ENCODE data around the gene VANGL1.

The VANGL1 gene

DNA sequence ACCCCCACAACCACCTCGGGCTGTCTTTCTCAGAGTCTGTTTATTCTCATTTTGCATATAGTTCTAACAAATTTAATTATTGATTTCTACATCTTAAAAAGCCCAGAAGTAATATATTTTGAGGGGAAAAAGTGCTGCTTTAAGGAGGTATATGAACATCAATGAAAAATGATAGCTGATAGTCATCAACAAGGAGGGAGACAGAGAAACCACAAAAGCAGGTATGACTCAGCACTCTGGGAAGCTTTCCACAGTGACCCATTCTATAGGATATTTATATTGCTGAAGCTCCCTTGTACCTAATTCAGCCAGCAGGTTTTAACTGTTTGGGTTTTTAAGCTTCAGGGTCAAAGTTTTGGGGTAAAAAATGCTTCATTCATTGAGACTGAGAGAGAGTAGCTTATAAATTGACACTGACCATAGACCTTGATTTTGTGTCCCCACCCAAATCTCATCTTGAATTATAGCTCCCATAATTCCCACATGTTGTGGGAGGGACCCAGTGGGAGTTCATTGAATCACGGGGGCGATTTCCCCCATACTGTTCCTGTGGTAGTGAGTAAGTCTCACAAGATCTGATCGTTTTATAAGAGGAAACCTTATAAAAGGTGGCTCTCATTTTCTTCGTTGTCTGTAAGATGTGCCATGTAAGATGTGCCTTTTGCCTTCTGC, 27.4 kb downstream of the VANGL1 start:
- peak; percentile 58 for DNase-seq (ENCODE audit: low read depth)

- no peak for DNase-seq (ENCODE audit: low read depth)
Measured at GRCh38 chr1:115669886-115670285, 28.1 kb downstream of the VANGL1 start.

- DNase-seq (ENCODE audit: low read depth) = no peak
Measured at GRCh38 chr1:115670476-115671175, 28.9 kb downstream of the VANGL1 start.

DNA sequence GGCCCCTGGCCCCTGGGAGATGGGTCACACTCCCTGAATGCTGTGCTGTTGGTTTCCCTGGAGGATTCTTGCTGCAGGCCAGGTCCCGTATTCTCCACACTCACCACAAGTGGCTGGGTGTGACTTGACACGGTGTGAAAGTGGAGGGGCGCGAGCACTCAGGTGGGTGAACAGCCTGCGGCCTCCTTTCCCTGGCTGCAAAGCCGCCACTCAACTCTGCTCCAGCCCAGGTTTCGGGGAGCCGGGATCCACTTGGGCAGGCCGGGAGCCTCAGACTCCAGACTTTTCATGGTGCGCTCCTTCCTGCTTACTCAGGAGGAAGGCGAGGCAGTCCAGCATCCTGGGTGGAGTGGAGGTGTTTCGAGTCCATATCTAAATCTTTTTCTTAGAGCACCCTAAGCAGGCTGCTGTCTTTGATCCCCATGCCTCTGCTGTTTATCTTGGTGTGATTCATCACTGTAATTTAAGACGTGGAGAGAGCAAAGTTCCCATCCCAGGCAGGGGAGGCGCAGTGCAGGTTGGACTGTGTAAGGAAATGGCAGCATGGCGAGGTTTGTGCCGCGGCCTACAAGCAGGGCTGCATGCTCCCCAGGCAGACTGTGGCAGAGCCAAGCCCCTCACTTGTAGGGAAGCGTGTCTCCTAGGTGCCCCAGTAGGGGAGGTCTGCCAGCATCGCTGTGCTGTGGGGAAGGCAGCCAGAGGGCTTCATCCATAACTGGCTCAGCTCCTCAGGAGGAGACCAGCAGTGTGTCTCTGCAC, 29.6 kb downstream of the VANGL1 start:
- no peak for DNase-seq (ENCODE audit: low read depth)

DNA sequence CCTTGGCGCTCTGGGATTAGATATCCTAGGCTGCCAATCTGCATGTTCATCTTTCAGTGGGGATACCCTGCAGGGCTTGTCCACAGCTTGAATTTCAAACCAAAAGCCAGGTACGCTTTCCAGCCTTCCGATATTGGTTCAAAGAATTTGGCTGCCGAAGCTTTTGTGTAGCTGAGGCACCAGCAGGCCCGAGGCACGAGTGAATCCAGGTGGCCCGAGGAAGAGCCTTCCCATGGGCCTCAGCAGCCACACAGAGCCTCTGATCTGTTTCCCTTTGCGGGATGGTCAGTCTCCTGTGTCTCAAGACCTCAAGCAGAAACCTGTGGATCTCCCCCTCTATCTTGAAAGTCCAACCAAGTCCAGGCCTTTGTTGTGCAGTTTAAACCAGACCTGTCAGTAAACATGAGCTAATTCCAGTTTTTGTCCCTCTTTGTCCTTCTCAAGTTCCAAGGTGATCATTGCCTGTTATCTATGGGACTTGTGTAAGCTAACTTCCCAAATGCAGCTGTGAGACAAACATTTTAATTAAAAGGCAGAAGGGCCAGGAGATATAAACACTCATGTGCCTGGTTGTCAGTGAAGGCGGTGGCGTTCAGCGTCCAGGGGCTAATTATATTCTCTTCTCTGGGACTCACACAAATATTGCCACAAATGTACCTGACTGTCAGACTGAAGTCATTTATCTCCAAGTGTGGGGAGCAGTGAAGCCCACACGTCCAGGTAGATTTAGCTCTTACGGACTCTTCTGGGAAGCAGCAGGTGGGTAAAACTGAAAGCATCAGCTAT, 30.6 kb downstream of the VANGL1 start:
- DNase-seq (ENCODE audit: low read depth) = no peak

DNA sequence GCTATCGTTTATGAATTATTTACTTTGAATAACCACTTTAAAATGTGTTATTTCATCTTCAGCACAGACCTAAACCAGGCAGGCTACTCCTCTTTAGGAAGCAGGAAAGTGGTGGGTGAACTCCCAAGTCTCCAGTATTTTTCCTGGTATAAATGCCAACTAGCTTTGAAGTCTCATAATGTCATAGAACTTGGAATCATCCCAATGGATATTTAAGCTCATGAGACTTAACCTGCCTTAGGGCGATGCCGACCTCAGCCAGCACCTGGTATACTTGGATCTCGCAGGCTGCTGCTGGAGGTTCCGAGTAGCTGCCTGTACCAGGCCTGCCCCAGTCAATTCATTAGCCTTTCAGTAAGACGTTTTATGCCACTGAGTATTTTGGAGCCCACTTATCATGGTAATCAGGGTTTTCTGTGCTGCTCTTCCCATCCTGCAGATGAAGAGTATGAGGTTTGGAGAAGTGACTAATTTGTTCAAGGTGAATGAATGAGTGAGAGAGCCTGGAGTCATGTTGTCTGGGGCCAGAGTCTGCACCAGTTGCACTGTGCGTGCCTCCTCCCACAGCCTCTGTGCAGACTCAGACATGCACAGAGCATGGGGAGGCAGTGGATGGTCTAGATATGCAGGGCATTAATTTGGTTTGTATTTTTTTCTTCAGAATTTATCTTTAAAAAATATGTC, 34.9 kb downstream of the VANGL1 start:
- no peak for DNase-seq (ENCODE audit: low read depth)

GRCh38 chr1:115677182-115677555, 35.4 kb downstream of the VANGL1 start:
- DNase-seq (ENCODE audit: low read depth) = no peak

- DNase-seq (ENCODE audit: low read depth) = no peak
Measured at GRCh38 chr1:115677565-115677964, 35.8 kb downstream of the VANGL1 start.

GRCh38 chr1:115678141-115678540, 36.4 kb downstream of the VANGL1 start:
- DNase-seq (ENCODE audit: low read depth) = no peak

DNA sequence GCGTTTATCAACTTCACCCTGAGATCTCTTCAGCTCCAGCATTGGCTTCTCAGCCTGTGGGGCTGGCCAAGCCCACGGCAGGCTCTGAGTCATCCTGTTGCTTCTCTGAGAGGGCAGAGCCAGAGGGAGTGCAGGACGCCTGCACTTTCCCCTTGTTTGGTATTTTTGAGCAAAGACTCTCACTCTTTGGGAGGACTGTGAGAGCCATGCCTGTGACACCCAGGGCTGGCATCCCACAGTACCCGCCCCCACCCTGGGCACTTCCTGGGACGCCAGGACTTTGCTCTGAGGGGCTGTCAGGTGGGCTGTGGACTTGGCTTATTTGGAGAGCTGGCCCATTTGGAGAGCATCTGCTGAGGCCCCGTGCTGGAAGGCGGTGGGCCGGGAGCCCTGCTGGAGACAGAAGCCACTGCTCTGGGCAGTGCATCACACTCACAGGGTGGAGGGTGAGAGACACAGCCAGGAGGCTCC, 37.4 kb downstream of the VANGL1 start:
- peak; percentile 32 for DNase-seq (ENCODE audit: low read depth)

DNA sequence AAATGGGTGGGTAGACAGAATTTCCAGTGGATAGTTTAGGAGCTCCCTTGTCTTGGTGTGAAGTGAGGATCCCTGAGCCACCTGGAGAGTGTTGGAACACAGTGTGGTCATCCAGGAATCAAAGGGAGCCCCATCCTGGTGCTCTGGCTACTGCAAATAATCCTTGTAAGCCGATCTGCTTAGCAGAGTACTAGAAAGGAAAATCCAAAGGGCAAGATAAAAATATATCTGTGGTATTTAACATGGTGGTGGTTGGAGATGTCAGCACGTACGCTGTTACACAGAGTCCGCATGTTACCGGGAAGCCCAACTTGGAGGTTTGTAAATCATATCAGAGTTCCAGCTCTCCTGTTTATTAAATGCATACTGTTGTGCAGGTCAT, 39.0 kb downstream of the VANGL1 start:
- DNase-seq (ENCODE audit: low read depth) = no peak

DNA sequence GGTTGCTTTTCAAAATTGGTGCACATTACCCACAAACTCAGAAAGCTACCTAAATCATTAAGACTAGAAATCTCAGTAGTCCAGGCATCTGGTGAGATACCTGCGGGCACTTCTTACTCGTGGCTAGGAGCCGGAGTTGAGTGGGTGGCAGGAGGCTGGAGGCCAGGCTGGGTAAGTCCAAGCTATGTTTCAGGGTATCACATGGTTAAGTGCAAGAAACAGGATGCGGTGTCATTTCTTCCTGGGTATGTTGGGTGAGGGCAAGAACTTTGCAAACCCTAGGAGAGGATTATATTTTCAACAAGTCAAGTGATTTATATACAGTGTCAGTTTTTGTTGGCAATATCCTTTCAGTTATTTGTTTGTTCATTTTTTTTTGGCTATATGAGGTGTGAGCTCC, 41.0 kb downstream of the VANGL1 start:
- DNase-seq (ENCODE audit: low read depth) = no peak

GRCh38 chr1:115685029-115685705, 43.4 kb downstream of the VANGL1 start:
- no peak for DNase-seq (ENCODE audit: low read depth)

DNA sequence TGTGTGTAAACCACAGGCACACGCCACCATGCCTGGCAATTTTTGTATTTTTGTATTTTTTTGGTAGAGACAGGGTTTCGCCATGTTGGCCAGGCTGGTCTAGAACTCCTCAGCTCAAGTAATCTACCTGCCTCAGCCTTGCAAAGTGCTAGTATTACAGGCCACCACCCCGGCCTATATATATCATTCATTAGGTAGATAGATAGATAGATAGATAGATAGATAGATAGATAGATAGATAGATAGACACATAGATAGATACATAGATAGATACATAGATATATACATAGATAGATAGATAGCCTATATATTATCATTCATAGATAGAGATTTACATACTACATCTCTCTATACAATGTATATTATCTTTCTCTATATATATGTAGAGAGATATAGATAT, 46.0 kb downstream of the VANGL1 start:
- DNase-seq (ENCODE audit: low read depth) = no peak

DNA sequence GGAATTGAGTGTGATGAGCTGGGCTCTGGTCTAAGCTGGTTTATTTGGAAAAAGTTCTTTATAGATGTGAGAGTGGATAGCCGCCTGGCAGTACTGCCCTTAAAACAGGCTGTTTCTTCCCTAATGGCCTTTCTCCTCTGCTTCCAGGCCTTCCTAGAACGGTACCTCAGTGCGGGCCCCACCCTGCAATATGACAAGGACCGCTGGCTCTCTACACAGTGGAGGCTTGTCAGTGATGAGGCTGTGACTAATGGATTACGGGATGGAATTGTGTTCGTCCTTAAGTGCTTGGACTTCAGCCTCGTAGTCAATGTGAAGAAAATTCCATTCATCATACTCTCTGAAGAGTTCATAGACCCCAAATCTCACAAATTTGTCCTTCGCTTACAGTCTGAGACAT, 49.2 kb downstream of the VANGL1 start:
- DNase-seq (ENCODE audit: low read depth) = no peak

DNA sequence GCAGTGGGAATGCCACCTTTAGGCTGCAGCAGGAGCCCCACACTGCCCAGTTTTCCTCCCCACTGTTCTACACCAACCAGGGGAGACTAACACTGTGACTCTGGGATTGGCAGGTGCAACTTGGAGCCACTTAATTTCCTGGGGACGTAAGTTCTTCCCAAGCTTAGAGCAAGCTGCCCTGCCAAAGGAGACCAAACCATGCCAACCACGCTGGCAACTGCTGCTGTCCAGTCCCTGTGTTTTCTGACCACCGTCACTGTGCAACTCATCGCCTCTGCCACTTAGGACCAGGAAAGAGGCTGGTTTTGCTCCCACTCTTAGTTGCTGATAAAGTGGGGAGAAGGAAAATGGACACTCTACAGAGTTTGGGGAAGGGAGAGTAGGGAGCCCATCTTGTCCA, 50.5 kb downstream of the VANGL1 start:
- DNase-seq (ENCODE audit: low read depth) = no peak

DNA sequence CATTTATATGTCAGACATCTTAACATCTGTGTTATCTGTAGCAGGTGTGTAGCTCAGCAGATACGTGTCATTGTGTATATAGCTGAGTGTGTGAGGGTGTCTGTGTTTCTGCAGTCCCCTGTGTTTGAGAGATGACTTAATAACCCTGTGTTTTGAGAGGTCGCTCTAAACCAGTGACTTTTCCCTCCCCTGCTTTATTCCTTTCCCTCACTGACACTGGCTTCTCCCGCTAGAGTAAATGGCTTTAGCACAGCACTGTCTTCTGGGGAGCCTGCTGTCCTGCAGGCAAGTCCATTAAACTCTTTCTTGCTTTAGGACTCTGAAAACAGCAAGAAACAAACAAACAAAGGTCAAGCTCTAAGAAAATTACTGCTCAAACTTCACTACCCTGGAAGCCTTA, 53.0 kb downstream of the VANGL1 start:
- no peak for DNase-seq (ENCODE audit: low read depth)

DNA sequence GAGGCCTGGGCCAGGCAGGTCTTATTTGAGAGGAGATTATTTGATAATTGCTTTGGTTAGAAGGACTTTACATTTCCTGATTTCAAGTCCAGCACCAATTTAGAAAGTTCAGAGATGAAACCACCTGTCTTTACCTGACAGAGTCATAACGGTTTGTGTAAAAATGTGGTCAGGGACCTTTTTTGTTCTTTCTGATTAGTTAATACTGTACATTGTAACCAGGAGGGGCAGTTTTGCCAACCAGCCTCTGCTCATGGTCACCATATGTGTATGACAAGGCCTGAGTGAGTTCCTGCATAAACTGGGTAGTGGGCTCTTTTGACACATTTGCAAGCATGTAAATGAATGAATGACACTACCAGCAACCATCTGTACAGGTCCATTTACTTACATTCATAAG, 55.8 kb downstream of the VANGL1 start:
- no peak for DNase-seq (ENCODE audit: low read depth)

- DNase-seq (ENCODE audit: low read depth) = no peak
Measured at GRCh38 chr1:115701090-115701489, 59.3 kb downstream of the VANGL1 start.

GRCh38 chr1:115702959-115703358, 61.2 kb downstream of the VANGL1 start:
- DNase-seq (ENCODE audit: low read depth) = no peak
